ENCODE measurements around the gene KIF26B. TPM values are rescaled to one million over a fixed set of nuclear protein-coding genes. Genes with fewer than 3 reads are reported as not detected.

Gene KIF26B
- total RNA-seq, 2 experiments from 2014 or later, result not detected

GRCh38 chr1:245370175-245370825, 215.5 kb downstream of the KIF26B start:
- no peaks in the 10 kb centered on the region for H3K36me3 ChIP-seq (ENCODE audit: insufficient read depth, low read length)
- TF ChIP-seq, protein P1, sequence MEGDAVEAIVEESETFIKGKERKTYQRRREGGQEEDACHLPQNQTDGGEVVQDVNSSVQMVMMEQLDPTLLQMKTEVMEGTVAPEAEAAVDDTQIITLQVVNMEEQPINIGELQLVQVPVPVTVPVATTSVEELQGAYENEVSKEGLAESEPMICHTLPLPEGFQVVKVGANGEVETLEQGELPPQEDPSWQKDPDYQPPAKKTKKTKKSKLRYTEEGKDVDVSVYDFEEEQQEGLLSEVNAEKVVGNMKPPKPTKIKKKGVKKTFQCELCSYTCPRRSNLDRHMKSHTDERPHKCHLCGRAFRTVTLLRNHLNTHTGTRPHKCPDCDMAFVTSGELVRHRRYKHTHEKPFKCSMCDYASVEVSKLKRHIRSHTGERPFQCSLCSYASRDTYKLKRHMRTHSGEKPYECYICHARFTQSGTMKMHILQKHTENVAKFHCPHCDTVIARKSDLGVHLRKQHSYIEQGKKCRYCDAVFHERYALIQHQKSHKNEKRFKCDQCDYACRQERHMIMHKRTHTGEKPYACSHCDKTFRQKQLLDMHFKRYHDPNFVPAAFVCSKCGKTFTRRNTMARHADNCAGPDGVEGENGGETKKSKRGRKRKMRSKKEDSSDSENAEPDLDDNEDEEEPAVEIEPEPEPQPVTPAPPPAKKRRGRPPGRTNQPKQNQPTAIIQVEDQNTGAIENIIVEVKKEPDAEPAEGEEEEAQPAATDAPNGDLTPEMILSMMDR (conservative IDR thresholded peaks at IDR 0.05; ENCODE audit: low read length), result no peak
- TF ChIP-seq EZH2phosphoT487 (IDR thresholded peaks at IDR 0.05; ENCODE audit: borderline replicate concordance, low read depth, low read length), result no peak
- no peak overlapping the region for H3K4me3 ChIP-seq (ENCODE audit: low read depth, low read length, poor library complexity, severe bottlenecking)
- no peaks in the 10 kb centered on the region for H3K4me1 ChIP-seq (ENCODE audit: insufficient read depth, low read length, poor library complexity, severe bottlenecking)
- no peak overlapping the region for H2AFZ ChIP-seq (ENCODE audit: low read length)
- H3K27ac ChIP-seq (ENCODE audit: low read depth, low read length, poor library complexity, severe bottlenecking), result no peak overlapping the region
- no peak for DNase-seq (ENCODE audit: low spot score)
- ChIA-PET CTCF (ENCODE audit: unreplicated experiment) (no interaction called here), POLR2A (no interaction called here)
- no peaks in the 10 kb centered on the region for H3K79me2 ChIP-seq (ENCODE audit: insufficient read depth, low read depth, low read length)
- BruUV-seq (replicated peaks), result no TSS peak
- H3K9me3 ChIP-seq (ENCODE audit: low read length), result no peaks in the 10 kb centered on the region
- intact Hi-C loops (cut with micrococcal nuclease; ENCODE audit: unreplicated experiment), result no loop called here
- H3K9me2 ChIP-seq (ENCODE audit: insufficient read depth, low read length), result no peaks in the 10 kb centered on the region
- H3K4me2 ChIP-seq (ENCODE audit: low read length), result no peak overlapping the region
- H4K20me1 ChIP-seq (ENCODE audit: insufficient read depth, low read length), result no peaks in the 10 kb centered on the region

GRCh38 chr1:245370905-245371581, 216.3 kb downstream of the KIF26B start:
- H3K79me2 ChIP-seq (ENCODE audit: insufficient read depth, low read depth, low read length), result no peaks in the 10 kb centered on the region
- BruUV-seq (replicated peaks), result no TSS peak
- ChIA-PET POLR2A (no interaction called here), CTCF (ENCODE audit: unreplicated experiment) (no interaction called here)
- no peak overlapping the region for H3K4me2 ChIP-seq (ENCODE audit: low read length)
- no peaks in the 10 kb centered on the region for H3K36me3 ChIP-seq (ENCODE audit: insufficient read depth, low read length)
- H3K4me1 ChIP-seq (ENCODE audit: insufficient read depth, low read length, poor library complexity, severe bottlenecking), result no peaks in the 10 kb centered on the region
- TF ChIP-seq EZH2phosphoT487 (IDR thresholded peaks at IDR 0.05; ENCODE audit: borderline replicate concordance, low read depth, low read length), result no peak
- TF ChIP-seq, protein P1 (conservative IDR thresholded peaks at IDR 0.05; ENCODE audit: low read length), result no peak
- no peak overlapping the region for H3K27ac ChIP-seq (ENCODE audit: low read depth, low read length, poor library complexity, severe bottlenecking)
- no peaks in the 10 kb centered on the region for H3K9me3 ChIP-seq (ENCODE audit: low read length)
- H4K20me1 ChIP-seq (ENCODE audit: insufficient read depth, low read length), result no peaks in the 10 kb centered on the region
- no peak overlapping the region for H2AFZ ChIP-seq (ENCODE audit: low read length)
- no peak overlapping the region for H3K4me3 ChIP-seq (ENCODE audit: low read depth, low read length, poor library complexity, severe bottlenecking)
- H3K9me2 ChIP-seq (ENCODE audit: insufficient read depth, low read length), result no peaks in the 10 kb centered on the region
- DNase-seq (ENCODE audit: low spot score), result no peak
- intact Hi-C loops (cut with micrococcal nuclease; ENCODE audit: unreplicated experiment), result no loop called here

GRCh38 chr1:245373131-245373530, 218.3 kb downstream of the KIF26B start:
- Histone ChIP-seq H2AFZ (ENCODE audit: low read length) (no peak overlapping the region), H3K36me3 (ENCODE audit: insufficient read depth, low read length) (no peaks in the 10 kb centered on the region), H3K4me1 (ENCODE audit: insufficient read depth, low read length, poor library complexity, severe bottlenecking) (no peaks in the 10 kb centered on the region), H3K4me3 (ENCODE audit: low read depth, low read length, poor library complexity, severe bottlenecking) (no peak overlapping the region), H3K4me2 (ENCODE audit: low read length) (no peak overlapping the region), H3K9me2 (ENCODE audit: insufficient read depth, low read length) (no peaks in the 10 kb centered on the region), H4K20me1 (ENCODE audit: insufficient read depth, low read length) (no peaks in the 10 kb centered on the region), H3K27ac (ENCODE audit: low read depth, low read length, poor library complexity, severe bottlenecking) (no peak overlapping the region), H3K79me2 (ENCODE audit: insufficient read depth, low read depth, low read length) (no peaks in the 10 kb centered on the region), H3K9me3 (ENCODE audit: low read length) (no peaks in the 10 kb centered on the region)
- no peak for TF ChIP-seq EZH2phosphoT487 (IDR thresholded peaks at IDR 0.05; ENCODE audit: borderline replicate concordance, low read depth, low read length)
- TF ChIP-seq, protein P1 (conservative IDR thresholded peaks at IDR 0.05; ENCODE audit: low read length), result no peak
- CTCF ChIA-PET (ENCODE audit: unreplicated experiment), result no interaction called here
- intact Hi-C loops (cut with micrococcal nuclease; ENCODE audit: unreplicated experiment), result no loop called here
- DNase-seq (ENCODE audit: low spot score), result no peak
- no TSS peak for BruUV-seq (replicated peaks)
- POLR2A ChIA-PET, result no interaction called here

Measured in OCI-LY7 (cell line).